ENCODE data around the gene GCLM.

Gene GCLM

DNA sequence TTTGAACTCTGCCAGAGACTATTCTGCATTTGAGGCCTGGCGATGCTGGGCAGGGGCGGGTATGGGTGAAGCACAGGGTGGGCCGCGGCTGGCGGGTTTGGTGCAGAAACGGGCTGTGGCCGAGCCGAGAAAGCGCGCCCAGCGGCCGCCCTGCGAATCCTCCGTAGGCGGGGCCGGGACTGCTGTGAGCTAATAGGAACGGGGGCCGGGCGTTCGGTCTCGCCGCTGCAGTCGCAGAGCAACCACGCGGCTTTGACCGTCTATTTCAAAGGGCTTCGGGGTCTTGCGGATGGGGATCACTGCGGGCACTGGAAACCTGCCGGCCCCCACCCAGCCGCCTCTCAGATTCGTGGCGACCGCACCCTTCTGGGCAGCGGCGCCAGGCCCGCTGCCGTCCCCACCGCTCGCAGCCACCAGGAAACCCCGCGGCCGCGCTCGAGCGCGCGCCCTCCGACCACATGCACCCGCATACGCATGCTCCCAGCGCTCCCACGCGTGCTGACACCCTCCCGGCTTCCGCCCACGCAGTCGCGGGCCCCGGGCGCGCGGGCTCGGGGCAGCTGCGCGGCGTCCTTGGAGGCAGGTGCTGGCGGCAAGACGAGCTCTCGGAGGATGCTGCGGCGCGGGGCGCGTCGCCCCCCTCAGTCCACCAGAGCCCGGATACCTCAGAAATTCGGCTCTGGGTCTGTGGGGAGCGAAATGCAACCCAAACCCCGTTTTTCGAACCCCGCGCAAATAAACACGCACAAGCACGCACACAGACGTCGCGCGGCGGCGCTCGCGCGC lies 62.8 kb downstream of the GCLM start:
- TF ChIP-seq, protein P1, sequence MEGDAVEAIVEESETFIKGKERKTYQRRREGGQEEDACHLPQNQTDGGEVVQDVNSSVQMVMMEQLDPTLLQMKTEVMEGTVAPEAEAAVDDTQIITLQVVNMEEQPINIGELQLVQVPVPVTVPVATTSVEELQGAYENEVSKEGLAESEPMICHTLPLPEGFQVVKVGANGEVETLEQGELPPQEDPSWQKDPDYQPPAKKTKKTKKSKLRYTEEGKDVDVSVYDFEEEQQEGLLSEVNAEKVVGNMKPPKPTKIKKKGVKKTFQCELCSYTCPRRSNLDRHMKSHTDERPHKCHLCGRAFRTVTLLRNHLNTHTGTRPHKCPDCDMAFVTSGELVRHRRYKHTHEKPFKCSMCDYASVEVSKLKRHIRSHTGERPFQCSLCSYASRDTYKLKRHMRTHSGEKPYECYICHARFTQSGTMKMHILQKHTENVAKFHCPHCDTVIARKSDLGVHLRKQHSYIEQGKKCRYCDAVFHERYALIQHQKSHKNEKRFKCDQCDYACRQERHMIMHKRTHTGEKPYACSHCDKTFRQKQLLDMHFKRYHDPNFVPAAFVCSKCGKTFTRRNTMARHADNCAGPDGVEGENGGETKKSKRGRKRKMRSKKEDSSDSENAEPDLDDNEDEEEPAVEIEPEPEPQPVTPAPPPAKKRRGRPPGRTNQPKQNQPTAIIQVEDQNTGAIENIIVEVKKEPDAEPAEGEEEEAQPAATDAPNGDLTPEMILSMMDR (IDR thresholded peaks at IDR 0.05) = peak; percentile 43; the same call in 1 of the 2 replicates

DNA sequence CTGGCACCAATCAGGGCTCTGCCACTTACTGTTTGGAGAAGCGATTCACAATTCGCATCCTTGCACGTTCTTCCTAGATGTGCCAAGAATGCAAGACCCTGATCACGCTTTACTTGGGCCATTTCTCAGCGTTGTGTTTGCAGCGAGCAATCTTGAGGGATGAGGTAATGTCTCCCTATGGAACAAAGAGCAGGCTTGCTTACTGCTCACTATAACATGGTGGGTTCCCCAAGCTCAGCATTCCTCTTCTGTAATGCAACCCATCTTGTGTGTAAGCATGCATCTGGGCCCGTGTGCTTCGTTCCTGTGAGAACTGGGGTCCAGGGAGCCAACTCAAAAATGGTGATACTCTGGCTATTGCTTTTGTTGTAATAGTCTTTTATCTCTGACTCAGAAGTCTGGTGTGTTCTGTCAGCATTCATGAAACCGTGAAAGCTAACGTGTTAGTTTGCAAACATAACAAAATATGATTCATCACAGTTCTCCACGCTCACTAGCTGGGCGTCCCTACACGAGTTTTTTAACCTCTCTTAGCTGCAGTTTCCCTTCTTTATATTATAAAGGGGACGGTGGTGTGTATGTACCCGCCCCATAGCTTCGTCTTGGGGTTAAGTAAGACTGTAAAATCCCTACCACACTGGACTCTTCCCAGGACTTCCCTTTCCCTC lies 63.6 kb downstream of the GCLM start:
- TF ChIP-seq, protein P1 (IDR thresholded peaks at IDR 0.05) = no peak

- TF ChIP-seq, protein P1 (IDR thresholded peaks at IDR 0.05) = peak; percentile 84
These were observed 64.8 kb downstream of the GCLM start for GRCh38 chr1:93844262-93845045.

DNA sequence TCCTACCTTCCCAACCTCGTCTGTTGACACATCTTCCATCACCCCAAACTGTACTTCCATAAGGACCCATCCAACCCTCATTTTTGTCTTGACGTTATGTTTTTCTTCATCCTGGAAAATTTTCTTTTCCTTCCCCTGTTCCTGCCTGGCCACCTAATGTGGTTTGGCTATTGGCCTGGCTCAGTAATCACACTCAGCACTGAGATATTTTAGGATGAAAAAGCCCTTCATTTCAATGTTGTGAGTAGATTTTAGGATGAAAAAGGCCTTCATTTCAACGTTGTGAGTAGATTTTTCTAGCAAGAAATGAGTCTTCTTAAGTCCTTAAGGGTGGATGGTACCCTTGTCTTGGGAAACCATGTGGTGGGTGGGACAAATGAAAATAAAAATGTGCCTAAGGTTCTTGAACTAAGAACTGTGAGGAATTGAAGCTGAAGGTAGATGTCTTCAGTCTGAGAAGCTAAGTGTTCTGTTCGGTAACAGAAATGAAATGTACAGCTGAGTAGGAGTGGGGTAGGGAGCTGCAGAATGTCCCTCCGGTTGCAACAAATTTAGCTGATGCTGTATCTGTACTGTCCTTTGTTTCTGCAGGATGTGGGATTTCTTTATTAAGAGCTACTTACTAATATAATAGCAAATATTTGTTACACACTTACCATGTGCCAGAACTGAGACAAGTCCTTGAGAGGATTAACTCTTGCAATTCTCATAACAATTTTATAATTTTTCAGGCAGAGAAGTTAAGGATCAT lies 66.3 kb downstream of the GCLM start:
- TF ChIP-seq, protein P1 (IDR thresholded peaks at IDR 0.05) = no peak

- TF ChIP-seq, protein P1 (IDR thresholded peaks at IDR 0.05) = no peak
These were observed 67.5 kb downstream of the GCLM start for GRCh38 chr1:93841771-93842170.

DNA sequence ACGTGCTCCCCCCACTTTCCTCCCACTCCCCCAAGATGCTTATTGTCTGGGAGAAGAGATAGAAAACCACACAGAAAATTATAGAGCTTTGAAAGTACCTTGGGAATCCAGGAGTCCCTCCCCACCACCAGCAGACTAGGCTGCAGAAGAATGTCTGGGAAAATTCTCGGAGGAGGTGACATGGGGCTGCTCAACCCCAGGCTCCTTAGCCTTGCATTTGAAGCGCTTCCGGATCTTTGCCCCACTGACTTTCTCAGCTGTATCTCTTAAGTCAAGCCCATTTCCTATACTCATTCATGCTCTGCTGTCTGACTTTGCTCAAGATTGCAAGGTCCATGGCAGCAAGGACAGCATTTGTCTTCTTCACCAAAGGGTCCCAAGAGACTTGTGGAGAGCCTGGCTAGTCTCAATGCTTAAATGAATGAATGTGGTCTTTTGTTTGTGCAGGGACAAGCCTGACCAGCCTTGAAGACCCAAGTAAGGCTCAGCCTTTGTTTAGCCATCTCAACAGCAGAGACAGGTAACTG lies 68.2 kb downstream of the GCLM start:
- TF ChIP-seq, protein P1 (IDR thresholded peaks at IDR 0.05) = no peak

DNA sequence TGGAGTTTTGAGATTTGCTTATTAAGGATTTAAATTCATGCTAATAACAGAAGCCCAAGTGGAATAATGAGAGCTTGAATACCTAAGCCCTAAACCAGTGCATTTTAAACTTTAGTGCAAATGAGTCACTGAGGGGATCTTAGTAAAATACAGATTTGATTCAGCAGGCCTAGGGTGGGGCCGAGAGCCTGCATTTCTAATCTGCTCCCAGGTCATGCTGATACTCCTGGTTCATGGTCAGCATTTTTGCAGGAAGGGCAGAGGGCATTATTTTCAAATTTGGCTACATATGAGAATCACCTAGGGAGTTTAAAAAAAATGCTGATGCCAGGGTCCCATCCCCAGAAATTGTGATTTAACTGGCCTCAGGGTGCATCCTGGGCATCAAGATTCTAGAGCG lies 69.5 kb downstream of the GCLM start:
- TF ChIP-seq, protein P1 (IDR thresholded peaks at IDR 0.05) = no peak

All from LNCAP (cell line).